CD4-positive, alpha-beta T cell treated with Interleukin-15 for 4 hours (primary cell): ENCODE data around the gene SELENOT.
"Not testable (repeated sequence)": the region's sequence is repeated elsewhere in the genome, so short reads cannot be mapped to it uniquely, and the experiment has no call there.

ENCODE experiments used
- DNase-seq: peaks from one replicate; pipeline ENCODE4 v3.0.0-alpha.2; 2020; ENCODE audit warnings: low spot score

The SELENOT gene, protein sequence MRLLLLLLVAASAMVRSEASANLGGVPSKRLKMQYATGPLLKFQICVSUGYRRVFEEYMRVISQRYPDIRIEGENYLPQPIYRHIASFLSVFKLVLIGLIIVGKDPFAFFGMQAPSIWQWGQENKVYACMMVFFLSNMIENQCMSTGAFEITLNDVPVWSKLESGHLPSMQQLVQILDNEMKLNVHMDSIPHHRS

DNA sequence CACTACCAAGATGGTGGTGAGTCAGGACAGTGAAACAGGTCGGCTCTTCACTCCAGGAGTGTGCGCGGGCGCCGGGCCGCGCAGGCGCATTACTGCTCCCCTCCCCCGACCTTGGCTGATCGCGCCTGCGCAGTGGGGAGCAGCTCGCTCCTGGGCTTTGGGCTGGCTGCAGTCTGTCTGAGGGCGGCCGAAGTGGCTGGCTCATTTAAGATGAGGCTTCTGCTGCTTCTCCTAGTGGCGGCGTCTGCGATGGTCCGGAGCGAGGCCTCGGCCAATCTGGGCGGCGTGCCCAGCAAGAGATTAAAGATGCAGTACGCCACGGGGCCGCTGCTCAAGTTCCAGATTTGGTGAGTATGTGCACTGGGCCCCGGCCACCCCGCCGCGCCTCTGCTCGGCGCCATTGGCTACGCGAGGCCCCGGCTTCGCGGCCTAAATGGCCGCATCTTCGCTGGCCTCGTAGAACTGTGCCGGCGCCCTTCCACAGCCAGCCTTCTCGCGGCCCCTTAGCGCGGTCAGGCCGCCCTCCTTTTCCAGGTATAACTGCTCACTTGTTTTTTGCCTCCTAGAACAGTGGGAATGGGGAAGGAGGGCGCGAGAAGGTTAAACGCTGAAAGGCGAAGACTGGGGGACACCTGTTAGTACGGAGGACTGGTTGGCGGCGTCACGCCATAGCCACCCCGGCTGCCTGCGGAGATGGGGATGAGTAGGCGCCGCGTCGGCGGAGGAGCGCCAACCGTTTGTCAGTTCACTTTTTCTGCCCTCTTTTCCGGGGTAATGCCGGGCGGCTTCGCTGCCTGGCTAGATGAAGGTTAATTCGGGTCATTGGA is at the start of gene SELENOT:
TSS of gene SELENOT (plus strand) at position 169 of the 827 bp plus-strand sequence. CDS start at position 211, 42 bp downstream.
- peak; percentile 95 for DNase-seq

GRCh38 chr3:150555859-150556436 is 47.2 kb upstream of the SELENOT start:
- no peak for DNase-seq

DNA sequence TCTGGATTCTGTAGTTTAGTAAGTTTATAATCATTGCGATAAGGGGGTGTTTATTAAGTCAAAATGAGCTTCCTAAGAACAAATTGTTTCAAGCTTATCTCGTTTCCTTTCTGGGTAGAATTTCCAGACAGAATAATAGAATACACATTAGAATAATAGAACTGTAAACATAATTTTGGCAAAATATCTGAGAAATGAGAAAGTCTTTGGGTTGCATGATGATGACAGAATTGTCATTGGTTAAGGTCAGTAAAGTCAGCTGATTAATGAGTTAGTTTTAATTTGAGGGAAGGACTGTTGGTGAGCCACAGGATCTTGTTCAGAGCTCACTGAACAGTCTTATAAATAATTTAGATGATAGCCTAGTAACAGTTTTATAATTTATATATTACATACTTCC is 46.3 kb upstream of the SELENOT start:
- DNase-seq: no peak

GRCh38 chr3:150557725-150558124 is 45.4 kb upstream of the SELENOT start:
- no peak for DNase-seq

- DNase-seq: no peak
These were observed 38.9 kb upstream of the SELENOT start for GRCh38 chr3:150564243-150564642.

DNA sequence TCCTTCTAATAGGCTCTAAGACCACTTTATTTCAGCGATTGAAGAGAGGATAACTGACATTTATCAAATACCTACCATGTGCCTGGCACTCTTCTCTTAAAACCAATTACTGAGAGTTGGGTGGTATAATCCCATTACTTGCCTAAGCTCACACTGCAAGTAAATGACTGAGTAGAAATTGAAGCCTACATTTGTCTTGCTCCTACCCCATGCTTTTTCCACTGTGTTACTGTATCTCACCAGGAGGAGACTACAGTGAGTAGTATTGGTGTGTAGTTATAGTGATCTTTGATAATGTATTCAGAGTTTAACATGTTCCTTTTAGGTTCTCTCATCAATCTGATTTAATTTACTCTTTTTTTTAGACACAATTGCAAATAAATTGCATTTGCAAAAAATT is 35.8 kb upstream of the SELENOT start:
- DNase-seq: no peak

DNA sequence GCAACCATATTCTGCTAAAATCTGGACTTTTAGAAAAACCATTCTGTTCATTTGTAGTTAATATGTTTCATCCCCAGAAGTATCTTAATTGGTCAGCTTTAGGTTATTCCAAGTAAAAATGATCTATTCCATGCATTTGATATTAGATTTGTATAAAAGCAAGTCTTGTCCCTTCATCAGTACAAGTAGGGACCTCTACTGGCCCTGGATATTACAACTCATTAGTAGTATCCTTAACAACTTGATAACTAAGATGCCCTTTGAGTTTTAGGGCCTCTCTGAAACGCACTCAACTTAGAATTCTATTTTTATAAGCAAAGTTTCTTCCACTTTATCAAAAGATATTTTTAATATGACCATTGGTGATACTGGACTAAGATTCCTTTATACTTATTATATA is 25.3 kb upstream of the SELENOT start:
- no peak for DNase-seq

DNA sequence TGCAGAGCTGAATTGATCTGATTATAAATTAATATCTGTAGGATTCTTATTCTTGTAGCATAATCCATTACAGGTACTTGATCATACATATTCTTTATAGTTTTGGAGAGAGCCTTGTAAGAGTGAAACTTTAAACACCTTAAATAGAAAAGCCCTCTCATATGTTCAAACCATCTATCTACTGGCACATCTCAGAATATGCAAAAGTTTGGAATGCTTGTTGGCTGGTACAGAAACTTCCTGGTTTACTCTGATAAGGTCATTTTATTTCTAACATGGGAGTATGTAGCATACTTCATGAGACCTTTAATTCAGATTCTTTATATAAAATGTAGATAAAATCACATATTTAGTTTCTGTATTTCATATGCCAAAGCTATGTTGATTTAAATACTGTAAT is 21.9 kb upstream of the SELENOT start:
- no peak for DNase-seq

- DNase-seq: no peak
These were observed 20.5 kb upstream of the SELENOT start for GRCh38 chr3:150582620-150583019.

- DNase-seq: no peak
These were observed 20.1 kb upstream of the SELENOT start for GRCh38 chr3:150583028-150583427.

- DNase-seq: no peak
These were observed 14.9 kb upstream of the SELENOT start for GRCh38 chr3:150588027-150588830.

- no peak for DNase-seq
These were observed 13.4 kb upstream of the SELENOT start for GRCh38 chr3:150589759-150590158.

GRCh38 chr3:150594150-150594549 is 9.0 kb upstream of the SELENOT start:
- DNase-seq: no peak

DNA sequence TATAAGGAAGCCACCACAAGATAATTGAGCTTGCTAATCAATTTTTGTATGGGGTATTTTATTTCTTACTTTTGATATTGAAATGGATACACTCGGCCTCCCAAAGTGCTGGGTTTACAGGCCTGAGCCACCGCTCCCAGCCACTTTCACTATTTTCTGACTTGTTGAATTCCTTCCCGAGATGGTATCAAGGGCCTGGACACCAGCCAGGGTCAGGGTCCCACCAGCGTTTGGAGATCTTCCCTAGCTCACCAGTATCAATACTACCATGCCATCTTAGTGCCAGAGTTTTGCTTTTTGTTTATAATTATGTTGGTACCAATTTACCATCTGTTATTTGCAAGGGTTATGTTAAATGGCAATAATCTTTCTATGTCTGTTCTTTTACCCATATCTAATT is 5.5 kb upstream of the SELENOT start:
- no peak for DNase-seq

DNA sequence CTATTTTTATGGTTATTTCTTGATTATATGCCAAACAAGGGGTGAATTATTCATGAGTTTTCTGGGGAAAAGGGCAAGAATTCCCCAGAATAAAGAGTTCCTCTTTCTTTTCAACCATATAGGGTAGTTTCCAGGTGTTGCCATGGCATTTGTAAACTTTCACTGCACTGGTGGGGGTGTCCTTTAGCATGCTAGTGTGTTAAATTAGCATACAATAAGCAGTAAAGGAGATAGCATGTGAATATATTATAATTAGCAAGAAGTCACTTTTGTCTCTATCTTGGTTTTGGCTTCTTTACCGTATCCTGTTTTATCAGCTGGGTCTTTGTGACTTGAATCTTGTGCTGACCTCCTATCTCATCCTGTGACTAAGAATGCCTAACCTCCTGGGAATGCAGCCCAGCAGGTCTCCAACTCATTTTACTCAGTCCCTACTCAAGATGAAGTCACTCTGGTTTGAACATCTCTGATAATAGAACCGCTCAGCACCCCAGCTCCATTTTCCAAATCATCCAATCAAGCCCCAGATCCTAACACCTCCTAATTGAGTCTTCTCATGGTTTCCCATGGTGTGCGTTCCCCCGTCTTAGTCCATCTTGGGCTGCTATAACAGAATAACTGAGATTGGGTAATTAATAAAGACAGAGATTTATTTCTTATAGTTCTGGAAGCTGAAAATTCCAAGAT is 3.4 kb upstream of the SELENOT start:
- no peak for DNase-seq

- not testable (repeated sequence) for DNase-seq
These were observed 2.2 kb upstream of the SELENOT start for GRCh38 chr3:150600647-150601530.

DNA sequence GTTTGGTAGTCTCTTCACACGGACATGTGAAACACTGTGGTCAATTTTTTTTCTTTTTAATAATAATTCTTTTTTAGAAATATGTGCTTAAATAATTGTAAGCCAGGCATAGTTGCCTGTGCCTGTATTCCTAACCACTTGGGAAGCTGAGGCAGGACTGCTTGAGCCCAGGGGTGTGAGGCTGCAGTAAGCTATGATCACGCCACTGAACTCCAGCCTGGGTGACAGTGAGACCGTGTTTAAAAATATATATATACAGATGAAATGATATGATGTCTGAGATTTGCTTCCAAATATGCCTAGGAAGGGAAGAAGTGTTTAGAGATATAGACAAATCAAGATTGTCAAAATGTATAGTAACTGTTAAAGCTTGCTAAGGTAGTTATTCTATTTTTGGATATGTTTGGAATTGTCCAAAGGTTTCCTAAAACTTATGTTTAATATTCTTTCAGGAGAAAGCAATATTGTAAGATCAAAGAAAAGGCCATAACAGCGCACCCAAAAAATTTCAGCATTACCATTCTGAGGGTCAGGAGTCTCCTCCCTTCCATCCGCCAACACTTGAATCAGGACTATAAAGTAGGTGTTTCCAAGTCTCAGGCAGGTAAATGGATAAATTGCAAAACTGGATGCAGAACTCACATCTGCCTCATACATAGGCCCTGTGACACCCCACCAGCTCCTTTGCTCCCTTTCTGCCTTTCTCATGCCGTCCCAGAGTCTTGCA is 532 bp upstream of the SELENOT start:
- DNase-seq: no peak

- no peak for DNase-seq
These were observed 829 bp downstream of the SELENOT start for GRCh38 chr3:150603980-150604319.

- peak; percentile 14 for DNase-seq
These were observed 3.0 kb downstream of the SELENOT start for GRCh38 chr3:150605998-150606641.
